Stimulated activated CD8-positive, alpha-beta memory T cell treated with anti-CD3 and anti-CD28 coated beads, Interleukin-12 subunit alpha, Interleukin-12 subunit beta, amount 100 ng/mL, for 4 hours (primary cell): Measurements from ENCODE around the gene PDZRN4.

ENCODE experiments used
- DNase-seq: peaks from one replicate; pipeline ENCODE4 v3.0.0-alpha.2; 2020; ENCODE audit warnings: low read depth

Gene PDZRN4

DNA sequence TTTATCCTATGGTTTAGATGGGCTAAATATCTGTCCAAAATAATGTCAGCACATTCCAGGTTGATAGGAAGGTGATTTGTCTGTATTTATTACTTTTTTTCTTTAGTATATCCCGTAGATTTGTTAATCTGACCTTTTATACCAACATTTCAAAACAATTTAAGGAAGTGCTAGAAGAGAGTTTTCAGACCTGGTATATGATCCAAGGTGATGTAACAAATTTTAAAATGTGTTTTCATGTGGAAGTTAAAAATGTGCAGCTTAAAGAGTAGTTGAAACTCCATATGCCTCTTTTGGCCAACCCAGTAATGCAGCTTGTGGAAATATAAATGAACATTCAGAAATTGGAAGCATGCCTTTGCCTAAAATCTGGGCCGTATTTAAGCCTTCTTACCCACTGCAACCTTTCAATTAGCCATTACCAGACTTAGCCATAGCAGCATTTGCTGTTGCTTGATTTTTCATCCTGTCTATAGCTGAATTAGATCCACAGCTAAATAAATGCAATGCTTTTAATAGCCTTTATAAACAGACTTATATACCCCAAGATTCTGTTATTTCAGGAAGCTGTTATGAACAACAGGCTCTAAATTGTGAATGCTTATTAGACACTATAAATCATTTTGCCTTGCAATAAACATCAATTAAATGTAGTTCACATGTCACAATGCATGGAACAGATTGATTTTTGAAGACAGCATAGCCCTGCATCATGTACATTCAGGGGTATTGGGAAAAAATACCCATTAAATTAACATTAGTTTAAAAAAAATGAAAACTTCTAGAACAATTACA, 271.2 kb downstream of the PDZRN4 start:
- DNase-seq: no peak

DNA sequence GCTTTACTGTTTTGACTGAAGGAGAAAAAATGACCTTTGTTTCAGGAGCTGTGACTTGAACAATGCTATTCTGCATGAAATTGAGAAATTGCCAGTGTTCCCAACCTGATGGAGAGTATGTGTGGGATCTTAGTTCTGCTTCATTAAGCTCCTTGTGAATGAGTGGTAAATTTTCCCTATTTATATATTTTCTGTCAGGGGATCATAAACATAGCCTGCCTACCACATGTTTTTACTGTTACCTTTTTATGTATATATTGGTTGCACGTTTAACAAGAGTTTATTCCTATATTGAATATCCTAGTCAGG, 271.7 kb downstream of the PDZRN4 start:
- no peak for DNase-seq

DNA sequence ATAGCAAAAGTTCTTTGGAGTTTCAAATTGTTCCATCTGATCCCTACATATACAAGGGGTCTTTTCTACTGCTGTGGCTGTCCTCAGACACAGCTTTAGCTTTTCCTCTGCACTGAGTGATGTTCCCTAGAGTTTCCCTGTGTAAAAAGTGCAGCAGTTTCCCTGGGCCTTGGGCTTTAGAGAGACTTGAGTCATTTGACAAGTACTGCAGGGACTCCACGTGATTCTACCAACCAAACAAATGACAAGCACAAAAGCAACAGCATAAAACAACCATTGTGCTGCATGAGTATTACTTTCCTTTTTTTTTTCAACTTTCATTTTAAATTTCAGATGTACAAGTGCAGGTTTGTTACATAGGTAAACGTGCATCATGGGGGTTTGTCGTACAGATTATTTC, 272.8 kb downstream of the PDZRN4 start:
- no peak for DNase-seq

DNA sequence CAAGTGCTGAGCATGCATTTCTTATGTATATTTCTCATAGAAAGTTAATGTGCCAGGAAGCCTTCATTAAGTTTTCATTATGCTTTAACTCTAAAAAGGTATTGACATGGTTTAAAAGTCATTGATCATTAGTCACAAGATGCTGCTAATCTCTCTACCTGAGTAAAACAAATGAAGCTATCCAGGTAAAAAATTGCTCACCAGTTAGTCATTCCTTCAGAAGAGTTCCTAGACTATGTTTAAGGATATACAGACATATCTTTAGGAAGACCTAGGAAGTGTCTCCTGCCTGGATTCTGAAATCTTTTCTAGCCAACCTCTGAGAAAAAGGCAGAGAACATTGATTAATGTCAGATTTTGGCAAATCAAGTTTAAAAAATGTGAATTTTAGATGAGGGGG, 274.2 kb downstream of the PDZRN4 start:
- DNase-seq: no peak

DNA sequence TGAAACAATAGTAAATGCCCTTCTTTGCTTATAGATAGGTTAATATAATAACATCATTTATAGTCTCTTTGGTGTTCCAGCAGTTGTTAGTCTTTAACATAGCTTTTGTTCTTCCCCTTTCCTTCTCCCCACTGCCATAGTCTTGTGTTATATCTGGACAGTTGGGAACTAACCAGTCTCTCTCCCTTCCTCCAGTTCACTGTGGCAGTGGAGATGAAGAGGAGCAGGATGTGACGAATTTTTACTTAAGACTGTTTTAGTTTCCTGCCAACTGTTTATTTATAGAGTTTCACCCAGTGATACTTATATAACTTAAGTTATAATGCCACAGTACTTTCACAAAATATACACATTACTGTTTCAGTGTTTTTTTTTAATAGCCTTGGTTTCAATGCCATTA, 277.4 kb downstream of the PDZRN4 start:
- DNase-seq: no peak

DNA sequence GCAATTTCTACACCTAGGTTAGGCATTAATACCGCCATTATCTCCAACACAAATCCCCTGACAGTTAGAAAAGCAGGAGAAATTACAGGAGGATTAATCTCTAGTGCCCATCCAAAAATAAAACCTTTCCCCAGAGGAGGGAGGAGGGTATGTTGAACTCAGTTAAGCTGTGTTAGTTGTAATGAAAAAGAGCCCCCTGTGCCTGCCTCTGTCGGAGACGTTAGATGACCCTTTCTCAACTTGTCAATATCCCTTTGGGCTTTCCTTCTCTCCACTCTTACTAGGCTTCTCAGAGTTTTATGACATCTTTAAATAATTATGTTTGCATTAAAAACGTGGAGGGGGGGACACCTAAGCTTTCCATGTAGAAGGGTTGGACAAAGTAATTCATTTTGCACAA, 278.2 kb downstream of the PDZRN4 start:
- DNase-seq: no peak

DNA sequence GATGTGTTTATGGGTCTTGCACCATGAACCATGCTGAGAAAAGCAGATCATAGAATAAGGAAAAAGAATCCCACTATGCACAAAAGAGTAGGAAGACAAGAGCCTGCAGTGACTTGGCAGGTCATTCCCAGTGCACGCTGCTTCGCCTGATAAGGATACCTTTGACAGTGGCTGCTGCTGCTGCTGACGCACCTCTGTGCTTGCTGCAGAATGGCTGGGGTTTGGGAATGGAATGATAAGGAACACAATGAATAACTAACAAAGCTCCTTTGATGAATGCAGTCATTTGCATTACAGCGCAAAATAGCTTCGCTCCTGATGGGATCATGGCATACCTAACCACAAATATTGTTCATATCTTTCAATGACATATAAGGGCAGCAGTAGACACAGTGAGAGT, 278.7 kb downstream of the PDZRN4 start:
- DNase-seq: no peak

DNA sequence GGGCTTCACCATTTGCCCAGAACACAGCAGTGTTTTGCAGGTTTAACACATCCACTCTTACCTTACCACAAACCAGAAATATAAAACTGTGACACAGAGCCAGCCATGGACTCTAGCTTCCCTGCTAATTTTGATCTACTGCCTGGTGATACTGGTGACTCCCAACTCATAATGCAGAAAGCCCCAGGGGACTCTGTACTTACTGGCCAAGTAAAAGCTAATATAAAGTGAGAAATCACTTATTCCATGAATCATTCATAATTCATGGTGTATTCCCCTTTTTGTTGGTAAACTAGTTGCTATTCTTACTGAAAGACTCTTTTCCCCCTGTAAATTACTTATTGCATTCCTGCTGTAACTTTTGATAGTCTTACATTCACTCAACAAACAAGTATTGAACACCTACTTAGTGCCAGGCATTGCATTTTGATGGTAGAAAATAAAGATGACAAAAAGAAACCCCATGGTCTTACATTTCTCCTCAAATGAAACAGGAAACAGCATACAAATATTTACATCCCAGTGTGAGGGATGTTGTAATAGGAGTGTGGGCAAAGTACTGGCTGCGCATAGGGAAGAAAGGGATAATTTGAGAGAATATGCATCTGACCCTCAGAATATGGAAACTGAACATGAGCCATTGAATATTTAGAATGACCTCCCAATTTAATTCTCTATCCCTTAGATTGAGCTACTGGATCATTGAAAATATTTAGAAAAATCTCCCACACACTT, 279.6 kb downstream of the PDZRN4 start:
- no peak for DNase-seq

DNA sequence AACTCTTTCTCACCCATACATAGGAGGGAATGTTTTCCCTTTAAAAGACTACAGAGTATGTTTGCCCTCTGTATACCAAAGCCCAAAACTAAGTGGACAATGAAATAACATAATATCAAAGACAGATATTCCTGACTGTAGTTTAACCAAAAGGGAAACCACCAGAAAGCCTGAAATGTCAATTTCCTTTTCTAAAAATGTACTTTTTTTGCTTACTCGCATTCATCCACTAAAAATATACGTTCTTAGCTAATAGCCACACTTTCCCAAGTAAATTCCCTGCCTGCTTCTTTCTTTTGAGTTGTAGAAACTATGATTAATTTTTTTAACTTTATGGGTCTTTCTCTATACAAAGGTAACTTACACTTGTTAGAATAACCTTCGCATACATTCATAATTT, 280.2 kb downstream of the PDZRN4 start:
- DNase-seq: no peak

DNA sequence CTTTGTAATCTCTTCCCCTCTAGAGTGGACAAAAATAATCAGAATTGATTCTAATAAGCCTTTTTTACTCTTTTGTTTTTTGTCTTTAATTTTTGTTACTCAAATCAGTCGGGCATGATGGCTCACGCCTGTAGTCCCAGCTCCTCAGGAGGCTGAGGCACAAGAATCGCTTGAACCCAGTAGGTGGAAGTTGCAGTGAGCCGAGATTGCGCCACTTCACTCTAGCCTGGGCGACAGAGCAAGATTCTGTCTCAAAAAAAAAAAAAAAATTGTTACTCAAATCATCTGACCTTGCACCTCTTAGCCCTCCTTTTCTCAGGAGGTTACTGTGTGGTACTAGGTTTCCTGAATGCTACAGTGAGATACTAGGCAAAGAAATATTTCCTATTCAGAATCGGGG, 280.6 kb downstream of the PDZRN4 start:
- no peak for DNase-seq

DNA sequence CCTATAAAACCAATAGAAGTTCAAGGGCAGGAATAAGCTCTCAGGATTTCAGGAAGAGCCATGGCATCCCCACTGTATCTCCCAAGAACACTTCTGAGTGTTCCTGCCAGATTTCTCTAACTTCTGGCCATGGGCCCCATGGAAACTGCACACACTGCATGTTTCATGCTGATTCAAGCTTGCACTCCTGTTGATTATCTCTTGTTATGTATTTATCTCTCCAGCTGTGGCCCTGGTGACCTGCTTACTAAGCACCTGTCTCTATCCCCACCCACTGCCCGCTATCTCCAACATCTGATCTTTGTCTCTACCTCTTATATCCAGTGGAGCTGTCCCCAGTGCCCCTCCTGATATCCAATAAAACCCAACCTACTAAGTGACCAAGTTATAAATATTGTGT, 285.3 kb downstream of the PDZRN4 start:
- DNase-seq: no peak

DNA sequence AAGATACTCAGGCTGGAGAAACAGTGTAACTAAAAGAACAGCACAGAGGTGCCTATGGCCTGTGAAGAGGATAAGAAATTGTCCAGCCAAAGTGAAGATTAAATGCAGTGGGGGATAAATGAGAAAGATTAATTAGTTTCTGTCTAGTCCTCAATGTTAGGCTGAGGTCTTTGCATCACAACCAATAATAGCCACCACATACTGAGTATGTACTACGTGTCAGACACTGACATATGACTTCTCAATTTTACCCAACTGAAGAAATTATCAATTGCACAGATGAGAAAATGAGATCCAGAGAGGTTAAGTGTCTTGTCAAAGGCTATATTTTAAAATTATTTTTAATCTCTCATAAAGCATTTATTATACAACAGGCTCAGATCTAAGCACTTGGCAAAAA, 285.9 kb downstream of the PDZRN4 start:
- DNase-seq: no peak

DNA sequence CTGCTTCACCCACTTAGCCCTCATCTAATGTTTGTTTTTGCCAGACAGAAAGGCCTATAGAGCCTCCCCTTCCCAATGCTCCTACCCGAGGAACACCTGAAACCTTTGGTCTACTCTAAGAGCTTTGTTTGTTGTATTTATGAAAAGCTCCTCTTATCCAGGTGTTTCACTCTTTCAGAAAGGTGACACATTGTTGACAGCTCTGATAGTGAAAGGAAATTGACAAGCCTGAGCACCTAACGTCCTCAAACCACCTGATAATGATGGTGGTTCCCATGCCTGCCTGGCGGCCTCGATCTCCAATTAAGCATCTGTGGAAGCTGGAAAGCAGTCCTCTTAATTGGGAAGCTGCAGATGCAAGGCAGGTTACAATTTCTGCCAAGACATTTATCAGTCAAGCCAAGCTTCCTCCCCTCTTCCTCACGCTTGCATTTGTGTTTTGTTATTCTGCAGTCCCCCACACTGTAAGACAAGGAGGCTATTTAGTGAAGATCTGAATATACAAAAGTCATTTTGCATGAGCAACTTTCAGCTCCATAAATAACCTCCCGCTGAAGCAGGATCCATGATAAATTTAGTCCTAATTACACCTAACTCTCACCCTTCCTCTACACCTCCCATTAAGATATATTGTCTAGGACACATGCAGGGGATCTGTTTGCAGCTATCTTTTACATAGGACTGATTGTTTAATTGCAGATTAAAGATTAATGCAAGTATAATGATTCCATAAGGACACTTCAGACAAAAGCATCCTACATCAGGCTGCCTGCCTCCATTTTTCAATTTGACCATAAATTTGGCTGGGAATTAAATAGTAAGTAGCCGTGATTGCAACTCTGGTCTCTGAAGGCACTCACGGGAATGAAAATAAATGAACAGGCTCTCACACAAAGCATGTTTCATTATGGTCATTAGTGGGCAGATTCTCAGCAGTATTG, 288.6 kb downstream of the PDZRN4 start:
- no peak for DNase-seq

DNA sequence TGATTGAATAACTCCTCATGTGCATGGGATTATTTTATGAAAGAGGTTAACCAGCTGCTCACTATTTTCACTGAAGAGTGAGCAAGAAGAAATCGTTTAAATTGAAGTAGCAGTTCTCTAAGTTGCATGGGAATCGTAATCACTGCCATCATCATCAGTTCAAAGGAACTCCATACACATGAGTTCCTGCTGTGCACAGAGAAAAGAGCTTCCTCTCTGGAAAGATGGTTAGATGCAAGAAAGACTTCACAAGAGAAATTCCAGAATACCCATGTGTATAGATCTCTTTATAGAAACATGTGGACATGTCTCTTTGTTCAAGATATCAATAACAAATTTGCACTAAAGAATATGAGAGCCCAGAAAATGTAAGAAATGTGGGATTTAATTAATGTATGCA, 291.3 kb downstream of the PDZRN4 start:
- DNase-seq: no peak

DNA sequence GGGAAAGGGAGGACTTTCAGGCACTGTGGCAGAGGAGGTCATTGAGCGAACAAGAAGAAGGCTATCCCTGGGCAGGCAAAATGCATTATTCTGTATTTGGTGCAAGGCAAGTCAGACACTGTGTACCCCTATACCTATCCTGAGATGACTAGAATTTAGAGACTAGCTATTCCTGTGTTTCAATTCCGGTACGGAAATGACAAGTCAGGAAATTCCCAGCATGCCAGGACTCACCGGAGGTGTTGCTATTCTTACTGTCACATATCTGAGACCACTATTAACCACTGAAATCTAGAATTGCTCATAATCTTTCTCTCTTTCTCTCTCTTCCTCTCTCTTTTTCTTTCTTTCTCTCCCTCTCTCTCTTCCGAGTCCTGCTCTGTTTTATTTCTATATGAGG, 297.1 kb downstream of the PDZRN4 start:
- DNase-seq: no peak

DNA sequence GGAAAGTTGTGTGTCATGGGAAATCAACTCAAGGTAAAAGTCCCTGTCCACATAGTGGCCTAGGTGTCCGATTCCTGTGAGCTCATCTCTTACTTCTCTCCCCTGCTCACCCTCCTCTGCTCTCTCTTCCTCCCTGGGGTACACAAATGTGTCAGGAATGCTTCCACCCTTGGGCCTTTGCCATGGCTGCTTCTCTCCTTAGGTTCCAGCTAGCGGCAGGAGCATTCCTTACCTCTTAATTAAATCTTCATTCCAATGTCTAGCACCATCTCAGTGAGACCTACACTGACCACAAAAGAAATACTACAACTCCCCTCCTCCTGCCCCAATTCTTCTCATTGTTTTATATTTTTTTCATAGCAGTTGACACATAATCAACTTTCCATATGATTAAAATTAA, 298.6 kb downstream of the PDZRN4 start:
- no peak for DNase-seq

DNA sequence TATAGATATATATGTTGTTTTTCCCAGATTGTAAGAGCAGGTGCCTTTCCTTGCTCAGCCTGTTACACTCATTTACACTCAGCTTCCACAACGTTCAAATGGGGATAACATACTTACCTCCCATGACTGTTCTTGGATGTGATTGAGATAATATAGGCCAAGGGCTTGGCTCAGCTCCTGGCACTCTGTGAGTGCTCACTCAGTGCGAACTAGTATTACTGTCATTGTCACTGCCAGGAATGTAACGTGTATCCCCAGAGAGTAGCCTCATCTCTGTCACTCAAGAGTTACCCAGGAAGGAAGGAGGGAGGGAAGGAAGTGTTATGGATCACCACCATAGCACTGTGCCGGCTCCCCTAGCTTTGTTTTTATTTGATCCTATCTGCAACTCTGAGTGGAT, 307.9 kb downstream of the PDZRN4 start:
- DNase-seq: no peak

DNA sequence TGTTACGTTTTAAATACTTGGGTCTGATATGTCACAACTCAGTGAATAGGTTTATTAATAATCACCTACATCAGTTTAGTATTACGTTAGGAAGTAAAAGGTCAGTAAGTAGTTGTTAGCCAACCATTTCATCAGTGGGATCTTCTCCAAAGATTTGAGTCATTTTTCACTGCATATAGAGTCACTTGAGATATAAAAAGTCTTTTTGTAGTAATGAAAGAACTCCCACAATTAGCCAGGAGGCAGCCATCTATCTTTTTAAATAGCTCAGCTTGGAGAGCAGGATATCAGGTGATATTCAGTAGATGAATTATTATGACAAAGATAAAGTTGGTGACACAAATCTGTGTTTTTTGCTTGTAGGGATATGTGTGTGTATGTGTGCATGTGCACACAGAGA, 309.3 kb downstream of the PDZRN4 start:
- DNase-seq: no peak

DNA sequence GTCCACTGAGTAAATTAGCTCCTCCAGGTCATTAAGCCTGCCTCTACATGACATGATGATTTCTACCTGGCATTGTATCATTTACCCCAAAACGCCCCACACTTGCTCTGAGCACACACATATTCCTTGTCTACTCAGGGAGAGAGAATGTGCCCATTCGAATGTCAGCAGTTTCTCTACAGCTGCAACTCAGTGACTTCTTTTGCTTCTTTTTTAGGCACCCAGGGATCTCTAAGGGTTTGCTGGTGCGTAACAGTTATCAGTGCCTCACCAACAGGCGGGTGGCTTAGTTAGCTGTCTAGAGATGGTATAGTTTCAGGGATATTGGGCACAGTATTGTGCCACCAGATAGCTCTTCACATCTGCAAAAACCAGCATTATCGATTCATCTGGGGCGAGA, 316.9 kb downstream of the PDZRN4 start:
- DNase-seq: no peak

DNA sequence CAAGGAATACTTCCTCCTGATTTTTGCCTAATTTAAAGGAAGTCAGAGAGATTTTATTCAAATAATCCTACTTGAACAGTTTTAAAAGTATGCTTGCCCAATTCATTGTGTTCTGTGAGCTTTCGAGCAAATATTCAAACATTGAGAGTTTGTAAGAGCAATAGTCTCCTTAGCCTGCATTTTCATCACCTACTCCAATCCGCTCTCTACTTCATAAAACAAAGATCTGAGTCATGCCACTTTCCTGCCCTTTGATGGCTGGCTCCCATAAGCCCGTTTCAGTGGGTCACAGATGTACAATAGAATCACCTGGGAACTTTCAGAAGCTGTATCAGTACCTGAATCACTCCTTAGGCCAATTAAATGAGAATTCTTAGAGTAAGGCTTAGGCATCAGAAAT, 319.2 kb downstream of the PDZRN4 start:
- no peak for DNase-seq

DNA sequence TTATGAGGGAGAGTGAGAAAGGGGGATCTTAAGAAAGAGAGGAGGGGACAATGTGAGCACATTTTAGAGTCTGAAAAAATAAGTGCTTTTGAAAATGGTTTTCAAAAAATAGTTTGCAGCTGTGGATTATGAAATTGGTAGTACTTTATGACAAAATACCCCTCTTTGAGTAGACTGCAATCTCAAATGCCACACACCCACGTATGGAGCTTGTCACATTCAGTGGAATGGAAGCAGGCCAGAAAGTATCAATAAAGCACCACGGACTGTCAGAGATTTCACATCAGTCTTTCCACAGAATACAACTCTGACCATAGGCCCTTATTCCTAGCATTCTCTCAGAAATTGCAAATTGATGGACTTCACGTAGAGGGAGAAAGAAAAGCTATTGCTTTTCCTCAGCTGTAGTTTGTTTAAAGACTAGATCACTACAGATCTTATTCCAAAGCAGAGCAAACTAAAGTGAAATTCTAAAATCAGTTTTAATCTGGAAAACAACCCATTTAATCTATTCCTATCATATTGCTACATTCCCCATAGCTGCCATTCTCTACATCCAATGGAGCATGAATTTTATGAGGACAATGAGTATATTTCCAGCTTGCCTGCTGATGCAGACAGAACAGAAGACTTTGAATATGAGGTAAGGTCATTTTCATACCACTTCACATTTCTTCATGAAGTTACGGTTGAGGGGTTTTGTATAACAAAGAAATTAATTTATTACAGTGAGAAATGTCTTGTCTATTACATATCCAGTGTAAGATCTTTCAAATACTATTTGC, 321.3 kb downstream of the PDZRN4 start:
- DNase-seq: no peak

DNA sequence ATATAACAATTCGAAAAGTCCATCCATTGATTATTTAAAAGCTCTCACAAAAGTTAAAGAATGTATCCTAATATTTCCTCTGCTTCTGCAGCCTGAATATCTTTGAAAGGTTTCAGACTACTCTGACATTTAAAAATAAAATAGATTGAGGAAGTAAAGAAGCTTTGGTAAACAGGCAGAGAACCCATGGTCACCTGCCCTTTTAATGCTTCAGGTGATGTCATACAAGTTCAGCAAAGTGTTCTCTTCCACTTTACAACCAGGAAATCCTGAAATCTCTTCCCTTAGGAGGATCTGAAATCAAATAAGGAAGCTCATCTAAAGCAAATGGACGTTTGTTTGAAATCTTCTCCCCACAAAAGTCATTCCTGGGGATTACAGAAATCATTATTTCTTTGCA, 322.4 kb downstream of the PDZRN4 start:
- DNase-seq: no peak
